BE2C (cell line): ENCODE data around the gene OPRL1.

Source experiments
- DNase-seq: peaks from one replicate; pipeline ENCODE4 v3.0.0-alpha.2; 2020
- H3K27me3 ChIP-seq: fragments of 250-450 bp; sonication (Bioruptor Pico); 2 replicates; pipeline ENCODE4 v1.5.1; 2020; ENCODE audit warnings: mild to moderate bottlenecking
- H3K36me3 ChIP-seq: fragments of 250-450 bp; sonication (Bioruptor Pico); 2 replicates; pipeline ENCODE4 v1.5.1; 2020; ENCODE audit warnings: mild to moderate bottlenecking
- H3K4me1 ChIP-seq: fragments of 250-450 bp; sonication (Bioruptor Pico); 2 replicates; pipeline ENCODE4 v1.5.1; 2020
- H3K4me3 ChIP-seq: 2 replicates; pipeline ENCODE4 v1.5.1; 2011; ENCODE audit warnings: low read depth, low read length
- H3K9me3 ChIP-seq: fragments of 250-450 bp; sonication (Bioruptor Pico); 2 replicates; pipeline ENCODE4 v1.5.1; 2020
- TF ChIP-seq, protein P1 (sequence below): IDR thresholded peaks from 2 replicates; pipeline ENCODE4 v1.5.1; 2012; ENCODE audit warnings: mild to moderate bottlenecking, low read depth, low read length

The OPRL1 gene

DNA sequence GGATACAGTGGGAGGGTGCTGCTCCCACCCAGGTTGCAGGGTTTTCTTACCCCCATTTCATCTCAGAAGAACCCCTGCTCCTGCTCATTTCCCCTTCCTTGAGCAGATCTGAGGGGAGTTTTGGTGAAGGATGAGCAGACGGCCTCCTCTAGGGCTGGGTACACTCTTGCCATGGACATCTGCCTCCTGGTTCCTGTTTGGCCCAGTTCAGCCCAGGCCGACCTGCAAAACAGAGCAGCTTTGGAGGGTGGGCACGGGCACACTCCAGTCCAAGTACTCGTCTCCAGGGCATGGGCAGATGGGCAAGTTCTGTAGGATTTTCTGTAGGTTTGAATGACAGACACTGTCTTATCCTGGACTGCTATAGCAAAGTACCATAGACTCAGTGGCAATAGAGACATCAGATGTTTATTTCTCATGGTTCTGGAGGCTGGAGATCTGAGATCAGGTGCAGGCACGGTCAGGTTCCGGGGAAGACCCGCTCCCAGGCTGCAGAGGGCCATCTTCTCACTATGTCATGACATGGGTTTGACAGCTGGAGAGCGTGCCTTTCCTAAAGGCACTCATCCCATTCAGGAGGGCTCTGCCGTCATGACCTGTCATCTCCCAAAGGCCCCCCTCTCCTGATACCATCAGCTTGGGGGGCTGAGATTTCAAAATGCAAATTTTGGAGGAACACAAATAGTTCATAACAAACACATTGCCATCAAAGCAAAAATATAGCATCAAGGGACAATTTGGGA lies 21.2 kb downstream of the OPRL1 start:
- no peak for DNase-seq
- Histone ChIP-seq H3K27me3 (no peaks in the 10 kb centered on the region), H3K4me1 (peaks cover 5% of the 10 kb centered on the region), H3K4me3 (no peak overlapping the region), H3K36me3 (0 out of 2 replicates have a peak, but pooled peaks cover 7% of the 10 kb centered on the region), H3K9me3 (no peaks in the 10 kb centered on the region)
- TF ChIP-seq, protein P1, sequence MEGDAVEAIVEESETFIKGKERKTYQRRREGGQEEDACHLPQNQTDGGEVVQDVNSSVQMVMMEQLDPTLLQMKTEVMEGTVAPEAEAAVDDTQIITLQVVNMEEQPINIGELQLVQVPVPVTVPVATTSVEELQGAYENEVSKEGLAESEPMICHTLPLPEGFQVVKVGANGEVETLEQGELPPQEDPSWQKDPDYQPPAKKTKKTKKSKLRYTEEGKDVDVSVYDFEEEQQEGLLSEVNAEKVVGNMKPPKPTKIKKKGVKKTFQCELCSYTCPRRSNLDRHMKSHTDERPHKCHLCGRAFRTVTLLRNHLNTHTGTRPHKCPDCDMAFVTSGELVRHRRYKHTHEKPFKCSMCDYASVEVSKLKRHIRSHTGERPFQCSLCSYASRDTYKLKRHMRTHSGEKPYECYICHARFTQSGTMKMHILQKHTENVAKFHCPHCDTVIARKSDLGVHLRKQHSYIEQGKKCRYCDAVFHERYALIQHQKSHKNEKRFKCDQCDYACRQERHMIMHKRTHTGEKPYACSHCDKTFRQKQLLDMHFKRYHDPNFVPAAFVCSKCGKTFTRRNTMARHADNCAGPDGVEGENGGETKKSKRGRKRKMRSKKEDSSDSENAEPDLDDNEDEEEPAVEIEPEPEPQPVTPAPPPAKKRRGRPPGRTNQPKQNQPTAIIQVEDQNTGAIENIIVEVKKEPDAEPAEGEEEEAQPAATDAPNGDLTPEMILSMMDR: no peak

DNA sequence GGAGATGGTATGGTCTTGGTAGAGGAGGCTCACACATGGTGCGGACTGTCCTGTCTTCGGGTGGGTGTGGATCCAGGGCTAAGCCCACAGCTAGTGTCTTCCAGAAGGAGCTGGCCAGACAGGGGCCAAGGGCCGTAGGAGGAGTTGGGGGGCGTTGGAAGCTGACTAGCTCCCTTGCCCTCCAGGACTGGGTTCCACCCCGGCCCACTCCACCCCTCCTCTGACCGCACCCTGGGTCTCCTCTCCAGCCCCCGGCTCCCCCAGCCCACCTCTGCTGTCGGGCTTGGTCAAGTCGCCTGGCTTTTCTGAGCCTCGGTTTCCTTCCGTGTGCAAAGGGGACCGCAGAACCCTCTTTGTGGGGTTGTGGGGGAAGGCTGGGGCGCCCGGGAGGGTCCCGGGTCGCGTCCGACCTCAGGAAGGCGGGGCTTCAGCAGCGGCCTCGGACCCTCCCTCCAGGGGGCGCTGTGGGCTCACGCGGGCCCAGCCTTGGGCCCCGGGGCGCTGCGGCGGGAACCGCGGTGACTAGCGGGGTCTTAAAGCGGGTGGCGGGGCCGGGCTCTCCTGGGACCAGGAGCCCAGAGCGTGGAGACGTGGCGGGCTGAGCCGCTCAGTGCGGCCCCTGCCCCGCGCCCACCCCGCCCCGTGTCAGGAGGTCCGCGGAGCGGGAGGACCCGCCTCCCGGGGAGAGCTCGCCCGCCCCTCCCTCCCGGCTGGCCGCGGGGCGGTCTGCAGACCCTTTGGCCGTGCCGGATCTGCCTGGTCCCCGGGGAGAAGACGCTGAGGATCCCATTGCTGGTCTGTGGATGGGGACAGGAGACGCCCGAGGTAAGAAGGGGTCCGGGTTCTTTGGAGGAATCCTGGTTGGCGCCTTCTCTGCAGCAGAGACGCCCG lies 22.1 kb downstream of the OPRL1 start:
- DNase-seq: peak; percentile 90
- Histone ChIP-seq H3K36me3 (0 out of 2 replicates have a peak, but pooled peaks cover 7% of the 10 kb centered on the region), H3K4me1 (peaks cover 5% of the 10 kb centered on the region), H3K4me3 (peak overlapping the region; percentile 77), H3K27me3 (no peaks in the 10 kb centered on the region), H3K9me3 (no peaks in the 10 kb centered on the region)
- TF ChIP-seq, protein P1: peak; percentile 82

DNA sequence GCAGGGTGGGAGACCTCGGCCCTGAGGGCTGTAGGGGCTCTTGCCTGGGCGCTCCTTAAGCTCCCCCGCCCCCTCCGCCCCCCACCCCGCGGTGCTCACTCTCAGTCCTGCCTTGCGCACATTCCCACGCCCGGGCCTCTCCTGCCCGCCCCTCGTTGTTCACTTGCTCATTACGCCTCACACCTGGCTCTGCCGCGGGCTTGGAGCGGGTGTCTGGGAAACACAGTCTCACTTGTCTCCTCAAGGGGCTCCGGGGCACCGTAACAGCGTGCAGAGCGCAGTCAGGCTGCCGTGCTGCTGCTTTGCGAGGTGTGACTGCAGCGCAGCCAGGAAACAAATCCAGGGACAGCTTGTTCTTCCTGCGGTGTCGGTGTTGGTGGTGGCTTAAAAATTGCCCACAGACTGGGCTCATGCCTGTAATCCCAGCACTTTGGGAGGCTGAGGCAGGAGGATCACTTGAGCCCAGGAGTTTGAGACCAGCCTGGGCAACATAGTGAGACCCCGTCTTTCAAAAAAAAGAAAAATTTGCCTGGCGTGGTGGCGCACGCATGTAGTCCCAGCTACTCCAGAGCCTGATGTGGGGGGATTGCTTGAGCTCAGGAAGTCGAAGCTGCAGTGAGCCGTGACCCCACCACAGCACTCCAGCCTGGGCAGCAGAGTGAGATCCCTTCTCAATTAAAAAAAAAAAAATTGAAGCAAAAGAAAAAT lies 22.9 kb downstream of the OPRL1 start:
- peak; percentile 57 for DNase-seq
- peak overlapping the region; percentile 77 for H3K4me3 ChIP-seq
- H3K4me1 ChIP-seq: peaks cover 13% of the 10 kb centered on the region
- TF ChIP-seq, protein P1: no peak
- no peaks in the 10 kb centered on the region for H3K27me3 ChIP-seq
- H3K36me3 ChIP-seq: peaks cover 7% of the 10 kb centered on the region; the same call in 1 of the 2 replicates
- no peaks in the 10 kb centered on the region for H3K9me3 ChIP-seq

DNA sequence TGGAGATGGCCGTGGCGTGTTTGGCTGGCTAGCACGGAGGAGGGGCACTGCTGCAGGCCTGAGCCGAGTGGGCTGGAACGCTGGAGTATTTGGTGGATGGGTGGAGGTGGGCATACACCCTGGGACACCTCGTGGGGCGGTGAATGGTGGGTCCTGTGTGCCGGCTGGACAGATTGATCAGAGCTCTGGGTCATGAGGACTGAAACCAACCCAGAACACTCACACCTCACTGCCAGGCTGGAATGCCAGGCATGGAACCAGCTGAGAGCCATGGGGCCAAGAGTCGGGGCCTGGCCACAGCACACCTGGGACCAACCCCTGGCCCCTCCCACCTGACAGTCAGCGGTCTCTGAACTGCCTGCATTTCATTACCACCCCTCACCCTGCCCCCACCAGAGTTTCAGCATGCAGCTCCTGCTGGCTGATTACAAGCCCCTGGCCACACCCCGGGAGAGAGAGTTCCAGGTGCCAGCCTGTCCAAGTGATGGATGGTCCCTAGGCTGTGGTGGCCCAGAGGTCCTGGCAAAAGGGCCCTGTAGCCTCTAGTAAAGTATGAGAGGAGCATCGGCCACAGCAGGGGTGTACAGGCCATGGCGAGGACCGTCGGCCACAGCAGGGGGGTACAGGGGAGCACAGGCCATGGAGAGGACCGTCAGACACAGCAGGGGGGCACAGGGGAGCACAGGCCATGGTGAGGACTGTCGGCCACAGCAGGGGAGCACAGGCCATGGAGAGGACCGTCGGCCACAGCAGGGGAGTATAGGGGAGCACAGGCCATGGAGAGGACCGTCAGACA lies 24.2 kb downstream of the OPRL1 start:
- Histone ChIP-seq H3K27me3 (no peaks in the 10 kb centered on the region), H3K4me1 (peaks cover 15% of the 10 kb centered on the region), H3K4me3 (no peak overlapping the region), H3K36me3 (peaks cover 3% of the 10 kb centered on the region; the same call in 1 of the 2 replicates), H3K9me3 (no peaks in the 10 kb centered on the region)
- DNase-seq: peak; percentile 13
- TF ChIP-seq, protein P1: no peak

DNA sequence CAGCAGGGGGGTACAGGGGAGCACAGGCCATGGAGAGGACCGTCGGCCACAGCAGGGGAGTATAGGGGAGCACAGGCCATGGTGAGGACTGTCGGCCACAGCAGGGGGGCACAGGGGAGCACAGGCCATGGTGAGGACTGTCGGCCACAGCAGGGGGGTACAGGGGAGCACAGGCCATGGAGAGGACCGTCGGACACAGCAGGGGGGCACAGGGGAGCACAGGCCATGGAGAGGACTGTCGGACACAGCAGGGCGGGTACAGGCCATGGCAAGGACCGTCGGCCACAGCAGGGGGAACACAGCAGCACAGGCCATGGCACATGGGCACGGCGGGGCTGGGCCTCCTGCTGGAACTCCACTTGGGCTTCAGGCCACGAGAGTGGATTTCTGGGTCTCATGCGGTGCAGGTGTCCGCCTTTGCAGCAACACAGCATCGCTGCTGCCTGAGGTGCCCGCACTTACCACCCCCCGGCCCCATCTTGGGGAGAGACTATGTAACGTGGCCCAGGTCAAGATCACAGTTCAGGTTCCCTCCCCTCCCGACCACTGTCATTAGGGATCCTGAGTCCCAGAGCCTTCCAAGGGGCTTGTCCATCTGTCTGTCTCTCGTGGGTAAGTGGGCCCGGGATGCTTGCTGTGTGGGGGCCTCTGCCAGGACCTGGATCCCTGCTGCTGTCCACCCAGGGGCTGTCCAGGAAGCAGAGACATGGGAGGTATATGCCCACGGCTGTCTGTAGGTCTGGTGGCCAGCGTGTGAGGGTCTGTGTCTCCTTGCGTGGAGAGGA lies 25.0 kb downstream of the OPRL1 start:
- peak; percentile 7 for DNase-seq
- TF ChIP-seq, protein P1: no peak
- Histone ChIP-seq H3K36me3 (no peaks in the 10 kb centered on the region; the same call in 1 of the 2 replicates), H3K4me3 (no peak overlapping the region), H3K27me3 (no peaks in the 10 kb centered on the region), H3K9me3 (no peaks in the 10 kb centered on the region), H3K4me1 (peaks cover 18% of the 10 kb centered on the region)
